Activated naive CD4-positive, alpha-beta T cell treated with anti-CD3 and anti-CD28 coated beads, Interleukin-2, amount 50 U/mL, for 24 hours (primary cell): ENCODE data around the gene PGK1.
"Not testable (repeated sequence)": the region's sequence is repeated elsewhere in the genome, so short reads cannot be mapped to it uniquely, and the experiment has no call there.

Source experiments
- H3K27ac Mint-ChIP-seq: one replicate; pipeline ENCODE4 v1.8.0; 2021; ENCODE audit warnings: mild to moderate bottlenecking, mixed read lengths
- H3K27me3 Mint-ChIP-seq: one replicate; pipeline ENCODE4 v1.8.0; 2021; ENCODE audit warnings: mixed read lengths
- H3K36me3 Mint-ChIP-seq: one replicate; pipeline ENCODE4 v1.8.0; 2021; ENCODE audit warnings: mixed read lengths
- H3K4me1 Mint-ChIP-seq: one replicate; pipeline ENCODE4 v1.8.0; 2021; ENCODE audit warnings: mixed read lengths
- H3K4me3 Mint-ChIP-seq: one replicate; pipeline ENCODE4 v1.8.0; 2021; ENCODE audit warnings: mild to moderate bottlenecking, mixed read lengths
- H3K9me3 Mint-ChIP-seq: one replicate; pipeline ENCODE4 v1.8.0; 2021; ENCODE audit warnings: mixed read lengths

Gene PGK1

GRCh38 chrX:78131117-78131516, 27.1 kb downstream of the PGK1 start:
- no peak overlapping the region for H3K27ac Mint-ChIP-seq
- H3K4me1 Mint-ChIP-seq, result peaks cover 16% of the 10 kb centered on the region

GRCh38 chrX:78133238-78133960, 29.4 kb downstream of the PGK1 start:
- no peak overlapping the region for H3K4me3 Mint-ChIP-seq

More at GRCh38 chrX:78131117-78131516, 27.1 kb downstream of the PGK1 start:
- H3K27me3 Mint-ChIP-seq, result no peaks in the 10 kb centered on the region
- no peak overlapping the region for H3K4me3 Mint-ChIP-seq
- no peaks in the 10 kb centered on the region for H3K9me3 Mint-ChIP-seq
- peaks cover 2% of the 10 kb centered on the region for H3K36me3 Mint-ChIP-seq

GRCh38 chrX:78139160-78140123, 35.4 kb downstream of the PGK1 start, which contains the start of gene TAF9B:
Gene TAF9B, minus strand, starts transcription at chrX:78139650. Its CDS starts 39 bp downstream, at chrX:78139611.
- Mint-ChIP-seq H3K4me1 (peaks cover 12% of the 10 kb centered on the region), H3K9me3 (no peaks in the 10 kb centered on the region), H3K36me3 (no peaks in the 10 kb centered on the region), H3K27me3 (no peaks in the 10 kb centered on the region), H3K27ac (peak within 1 kb of the TSS; percentile 91), H3K4me3 (peak within 1 kb of the TSS; percentile 89)

More at GRCh38 chrX:78133238-78133960, 29.4 kb downstream of the PGK1 start:
- H3K9me3 Mint-ChIP-seq, result no peaks in the 10 kb centered on the region
- H3K36me3 Mint-ChIP-seq, result no peaks in the 10 kb centered on the region
- peaks cover 20% of the 10 kb centered on the region for H3K4me1 Mint-ChIP-seq
- peak overlapping the region; percentile 35 for H3K27ac Mint-ChIP-seq
- H3K27me3 Mint-ChIP-seq, result no peaks in the 10 kb centered on the region

GRCh38 chrX:78140206-78140605, 36.2 kb downstream of the PGK1 start:
- Mint-ChIP-seq H3K36me3 (no peaks in the 10 kb centered on the region), H3K4me1 (peaks cover 12% of the 10 kb centered on the region), H3K4me3 (peak overlapping the region; percentile 89), H3K27me3 (no peaks in the 10 kb centered on the region), H3K9me3 (no peaks in the 10 kb centered on the region), H3K27ac (no peak overlapping the region)

- H3K4me1 Mint-ChIP-seq, H3K27ac Mint-ChIP-seq, H3K9me3 Mint-ChIP-seq, H3K4me3 Mint-ChIP-seq, H3K36me3 Mint-ChIP-seq, H3K27me3 Mint-ChIP-seq: not testable (repeated sequence)
These were observed 43.0 kb downstream of the PGK1 start for GRCh38 chrX:78147002-78147540.

GRCh38 chrX:78157373-78157772, 53.3 kb downstream of the PGK1 start:
- not testable (repeated sequence) for H3K27me3 Mint-ChIP-seq, H3K27ac Mint-ChIP-seq, H3K36me3 Mint-ChIP-seq, H3K4me3 Mint-ChIP-seq, H3K9me3 Mint-ChIP-seq
- peaks cover 10% of the 10 kb centered on the region for H3K4me1 Mint-ChIP-seq

- peaks cover 12% of the 10 kb centered on the region for H3K4me1 Mint-ChIP-seq
These were observed 53.8 kb downstream of the PGK1 start for GRCh38 chrX:78157846-78158245.

GRCh38 chrX:78160711-78161110, 56.7 kb downstream of the PGK1 start:
- H3K4me3 Mint-ChIP-seq, H3K27me3 Mint-ChIP-seq, H3K36me3 Mint-ChIP-seq, H3K27ac Mint-ChIP-seq, H3K9me3 Mint-ChIP-seq: not testable (repeated sequence)
- peaks cover 12% of the 10 kb centered on the region for H3K4me1 Mint-ChIP-seq

More at GRCh38 chrX:78157846-78158245, 53.8 kb downstream of the PGK1 start:
- not testable (repeated sequence) for H3K4me3 Mint-ChIP-seq, H3K27ac Mint-ChIP-seq, H3K36me3 Mint-ChIP-seq, H3K27me3 Mint-ChIP-seq, H3K9me3 Mint-ChIP-seq

- peaks cover 12% of the 10 kb centered on the region for H3K4me1 Mint-ChIP-seq
- not testable (repeated sequence) for H3K36me3 Mint-ChIP-seq, H3K27ac Mint-ChIP-seq, H3K27me3 Mint-ChIP-seq, H3K4me3 Mint-ChIP-seq, H3K9me3 Mint-ChIP-seq
These were observed 59.1 kb downstream of the PGK1 start for GRCh38 chrX:78163175-78163574.

GRCh38 chrX:78165425-78165824, 61.4 kb downstream of the PGK1 start:
- Mint-ChIP-seq H3K27ac (no peak overlapping the region), H3K36me3 (peaks cover 1% of the 10 kb centered on the region), H3K27me3 (no peaks in the 10 kb centered on the region), H3K4me3 (no peak overlapping the region), H3K4me1 (peaks cover 14% of the 10 kb centered on the region), H3K9me3 (no peaks in the 10 kb centered on the region)

GRCh38 chrX:78168065-78168464, 64.0 kb downstream of the PGK1 start:
- Mint-ChIP-seq H3K4me3 (no peak overlapping the region), H3K9me3 (no peaks in the 10 kb centered on the region), H3K27ac (peak overlapping the region; percentile 66), H3K27me3 (no peaks in the 10 kb centered on the region), H3K36me3 (no peaks in the 10 kb centered on the region), H3K4me1 (peaks cover 7% of the 10 kb centered on the region)
